Activated T-helper 17 cell treated with anti-CD3 and anti-CD28 coated beads, Interleukin-2, amount 50 U/mL, for 72 hours (primary cell): ENCODE results near the gene SUPV3L1. TPM values are rescaled to one million over a fixed set of nuclear protein-coding genes. Genes with fewer than 3 reads are reported as not detected.
"Not testable (repeated sequence)": the region's sequence is repeated elsewhere in the genome, so short reads cannot be mapped to it uniquely, and the experiment has no call there.

Experiments
- ATAC-seq: fragments of 150-1000 bp; cut with Tn5 transposase; replicated peaks from 2 replicates; pipeline ENCODE4 v1.10.0; 2021; ENCODE audit warnings: mild to moderate bottlenecking, moderate library complexity
- H3K27ac Mint-ChIP-seq: one replicate; pipeline ENCODE4 v1.8.0; 2022; ENCODE audit warnings: mixed read lengths
- H3K27me3 Mint-ChIP-seq: one replicate; pipeline ENCODE4 v1.8.0; 2022; ENCODE audit warnings: mixed read lengths
- H3K36me3 Mint-ChIP-seq: one replicate; pipeline ENCODE4 v1.8.0; 2022; ENCODE audit warnings: low read depth, mild to moderate bottlenecking, mixed read lengths
- H3K4me1 Mint-ChIP-seq: one replicate; pipeline ENCODE4 v1.8.0; 2022; ENCODE audit warnings: mixed read lengths
- H3K4me3 Mint-ChIP-seq: one replicate; pipeline ENCODE4 v1.8.0; 2022; ENCODE audit warnings: mild to moderate bottlenecking, mixed read lengths
- H3K9me3 Mint-ChIP-seq: one replicate; pipeline ENCODE4 v1.8.0; 2022; ENCODE audit warnings: mixed read lengths
- total RNA-seq, 2 donors: library from RNA; stranded (reverse); gene quantifications; one replicate each; pipeline ENCODE4 v1.2.3, GENCODE V29; 2022

SUPV3L1 gene
- total RNA-seq, 2 donors from 2014 or later: 38.9 to 65.4 TPM

GRCh38 chr10:69247313-69247710 is 67.3 kb downstream of the SUPV3L1 start:
- Mint-ChIP-seq H3K36me3 (peaks cover 6% of the 10 kb centered on the region), H3K4me3 (no peak overlapping the region), H3K27ac (no peak overlapping the region), H3K27me3 (no peaks in the 10 kb centered on the region), H3K4me1 (no peaks in the 10 kb centered on the region), H3K9me3 (no peaks in the 10 kb centered on the region)
- no peak for ATAC-seq

GRCh38 chr10:69248117-69248730 is 68.2 kb downstream of the SUPV3L1 start:
- H3K36me3 Mint-ChIP-seq: peaks cover 6% of the 10 kb centered on the region
- H3K4me3 Mint-ChIP-seq: no peak overlapping the region
- no peaks in the 10 kb centered on the region for H3K27me3 Mint-ChIP-seq
- H3K4me1 Mint-ChIP-seq: no peaks in the 10 kb centered on the region
- ATAC-seq: no peak
- no peak overlapping the region for H3K27ac Mint-ChIP-seq
- no peaks in the 10 kb centered on the region for H3K9me3 Mint-ChIP-seq

GRCh38 chr10:69250041-69250440 is 70.0 kb downstream of the SUPV3L1 start:
- peaks cover 6% of the 10 kb centered on the region for H3K36me3 Mint-ChIP-seq
- no peak overlapping the region for H3K4me3 Mint-ChIP-seq
- no peak for ATAC-seq
- H3K9me3 Mint-ChIP-seq: no peaks in the 10 kb centered on the region
- no peaks in the 10 kb centered on the region for H3K27me3 Mint-ChIP-seq
- H3K27ac Mint-ChIP-seq: no peak overlapping the region
- H3K4me1 Mint-ChIP-seq: no peaks in the 10 kb centered on the region

GRCh38 chr10:69251417-69251816 is 71.4 kb downstream of the SUPV3L1 start:
- ATAC-seq, H3K27ac Mint-ChIP-seq, H3K36me3 Mint-ChIP-seq, H3K4me1 Mint-ChIP-seq, H3K9me3 Mint-ChIP-seq, H3K4me3 Mint-ChIP-seq, H3K27me3 Mint-ChIP-seq: not testable (repeated sequence)

- Mint-ChIP-seq H3K4me1 (no peaks in the 10 kb centered on the region), H3K4me3 (no peak overlapping the region), H3K36me3 (peaks cover 11% of the 10 kb centered on the region), H3K9me3 (no peaks in the 10 kb centered on the region), H3K27ac (no peak overlapping the region), H3K27me3 (no peaks in the 10 kb centered on the region)
- ATAC-seq: no peak
Measured at GRCh38 chr10:69253171-69253570, 73.1 kb downstream of the SUPV3L1 start.

GRCh38 chr10:69254877-69255276 is 74.8 kb downstream of the SUPV3L1 start:
- no peaks in the 10 kb centered on the region for H3K4me1 Mint-ChIP-seq
- no peaks in the 10 kb centered on the region for H3K27me3 Mint-ChIP-seq
- no peak overlapping the region for H3K4me3 Mint-ChIP-seq
- no peaks in the 10 kb centered on the region for H3K9me3 Mint-ChIP-seq
- no peak for ATAC-seq
- H3K27ac Mint-ChIP-seq: no peak overlapping the region
- H3K36me3 Mint-ChIP-seq: peaks cover 11% of the 10 kb centered on the region

Other genes with a start within 250 kb of the SUPV3L1 start
- 100 to 1,000 TPM in 1 of 2 donors, 10 to 100 TPM in 1; 77.8 to 176 TPM for gene DDX21, start 224.1 kb upstream of the SUPV3L1 start, total RNA-seq
- gene KIFBP, start 191.4 kb upstream of the SUPV3L1 start, total RNA-seq: 10 to 100 TPM in 1 of 2 donors, 1 to 10 TPM in 1; 8.2 to 13.1 TPM
- gene SRGN, start 92.1 kb upstream of the SUPV3L1 start, total RNA-seq: 100 to 1,000 TPM; 310 to 773 TPM
- gene VPS26A, start 56.1 kb upstream of the SUPV3L1 start, total RNA-seq: 10 to 100 TPM; 43.7 to 56.9 TPM
- under 1 TPM; 0.19 to 0.42 TPM for gene HKDC1, start 40.1 kb downstream of the SUPV3L1 start, total RNA-seq
- gene HK1, start 98.3 kb downstream of the SUPV3L1 start, total RNA-seq: 100 to 1,000 TPM; 216 to 221 TPM
- gene TACR2, start 236.7 kb downstream of the SUPV3L1 start, total RNA-seq: not detected